Upper lobe of right lung (tissue), 1 donor: ENCODE measurements around the gene LBH. TPM values are rescaled to one million over a fixed set of nuclear protein-coding genes. Genes with fewer than 3 reads are reported as not detected.

Experiments used
- ATAC-seq: fragments of 200-7000 bp; cut with Tn5 transposase; one replicate; pipeline ENCODE4 v1.9.1; 2020; ENCODE audit warnings: mild to moderate bottlenecking, moderate library complexity
- DNase-seq: peaks from one replicate; pipeline ENCODE4 v3.0.0-alpha.2; 2020
- H3K27ac ChIP-seq: fragments of 200-600 bp; one replicate; pipeline ENCODE4 v1.8.0; 2022
- H3K27me3 ChIP-seq: fragments of 200-600 bp; one replicate; pipeline ENCODE4 v1.8.0; 2022; ENCODE audit warnings: mild to moderate bottlenecking
- H3K36me3 ChIP-seq: fragments of 200-600 bp; one replicate; pipeline ENCODE4 v1.8.0; 2022
- H3K4me1 ChIP-seq: fragments of 200-600 bp; one replicate; pipeline ENCODE4 v1.8.0; 2022
- H3K4me3 ChIP-seq: fragments of 200-600 bp; one replicate; pipeline ENCODE4 v1.8.0; 2022; ENCODE audit warnings: mild to moderate bottlenecking
- H3K9me3 ChIP-seq: fragments of 200-600 bp; one replicate; pipeline ENCODE4 v1.8.0; 2022
- CTCF ChIP-seq: fragments of 200-600 bp; IDR thresholded peaks from one replicate; pipeline ENCODE4 v1.8.0; 2022; ENCODE audit warnings: antibody characterized with exemption
- intact Hi-C: fragments of 100-400 bp; cut with DNase I; formaldehyde crosslinking; loops from one replicate; pipeline ENCODE4 v1.11.0; 2022
- total RNA-seq: library from RNA; stranded (reverse); fragmentation: NEBNext Ultra II Directional; extraction: Animal tissue kit (Norgen Biotek cat#: 25700); gene quantifications from one replicate; pipeline ENCODE4 v1.2.1, GENCODE V29; 2021
- donor health status: DM: no; HTN: yes; CAD: no; lungs with severe emphysema.

Gene LBH
- total RNA-seq, 1 donor from 2014 or later = 272 TPM

- Histone ChIP-seq H3K27ac (no peak overlapping the region), H3K4me1 (no peaks in the 10 kb centered on the region), H3K27me3 (no peaks in the 10 kb centered on the region), H3K9me3 (no peaks in the 10 kb centered on the region), H3K4me3 (no peak overlapping the region), H3K36me3 (no peaks in the 10 kb centered on the region)
- ATAC-seq = no peak
- TF ChIP-seq CTCF = no peak
- DNase-seq = no peak
- intact Hi-C loops = no loop called here
Measured at GRCh38 chr2:30191107-30191506, 40.2 kb upstream of the LBH start.

- H3K4me1 ChIP-seq = no peaks in the 10 kb centered on the region
- intact Hi-C loops = no loop called here
- TF ChIP-seq CTCF = no peak
- DNase-seq (no peak), ATAC-seq (no peak)
- no peak overlapping the region for H3K27ac ChIP-seq
- no peaks in the 10 kb centered on the region for H3K36me3 ChIP-seq
- no peaks in the 10 kb centered on the region for H3K9me3 ChIP-seq
- H3K4me3 ChIP-seq = no peak overlapping the region
- H3K27me3 ChIP-seq = no peaks in the 10 kb centered on the region
Measured at GRCh38 chr2:30191819-30192271, 39.5 kb upstream of the LBH start.

- no peaks in the 10 kb centered on the region for H3K27me3 ChIP-seq
- H3K4me3 ChIP-seq = no peak overlapping the region
- H3K4me1 ChIP-seq = no peaks in the 10 kb centered on the region
- no peak for TF ChIP-seq CTCF
- DNase-seq (no peak), ATAC-seq (no peak)
- H3K36me3 ChIP-seq = no peaks in the 10 kb centered on the region
- H3K9me3 ChIP-seq = no peaks in the 10 kb centered on the region
- no peak overlapping the region for H3K27ac ChIP-seq
- intact Hi-C loops = no loop called here
Measured at GRCh38 chr2:30192314-30192713, 39.0 kb upstream of the LBH start.

GRCh38 chr2:30193104-30193681 is 38.1 kb upstream of the LBH start:
- TF ChIP-seq CTCF = no peak
- H3K36me3 ChIP-seq = no peaks in the 10 kb centered on the region
- no peak overlapping the region for H3K4me3 ChIP-seq
- no peaks in the 10 kb centered on the region for H3K4me1 ChIP-seq
- ATAC-seq (no peak), DNase-seq (no peak)
- H3K27me3 ChIP-seq = no peaks in the 10 kb centered on the region
- intact Hi-C loops = no loop called here
- no peaks in the 10 kb centered on the region for H3K9me3 ChIP-seq
- no peak overlapping the region for H3K27ac ChIP-seq

GRCh38 chr2:30194421-30194820 is 36.9 kb upstream of the LBH start:
- Histone ChIP-seq H3K4me1 (no peaks in the 10 kb centered on the region), H3K4me3 (no peak overlapping the region), H3K27me3 (no peaks in the 10 kb centered on the region), H3K36me3 (no peaks in the 10 kb centered on the region), H3K9me3 (no peaks in the 10 kb centered on the region), H3K27ac (no peak overlapping the region)
- ATAC-seq (no peak), DNase-seq (no peak)
- intact Hi-C loops = no loop called here
- no peak for TF ChIP-seq CTCF

GRCh38 chr2:30195016-30195415 is 36.3 kb upstream of the LBH start:
- DNase-seq (no peak), ATAC-seq (no peak)
- intact Hi-C loops = no loop called here

More at GRCh38 chr2:30195016-30195415, 36.3 kb upstream of the LBH start:
- H3K27ac ChIP-seq = no peak overlapping the region
- H3K27me3 ChIP-seq = no peaks in the 10 kb centered on the region
- no peak overlapping the region for H3K4me3 ChIP-seq
- no peaks in the 10 kb centered on the region for H3K4me1 ChIP-seq
- no peaks in the 10 kb centered on the region for H3K9me3 ChIP-seq
- TF ChIP-seq CTCF = no peak
- H3K36me3 ChIP-seq = no peaks in the 10 kb centered on the region
